Testis (tissue), 3 donors: ENCODE results near the gene ECI1. TPM values are rescaled to one million over a fixed set of nuclear protein-coding genes. Genes with fewer than 3 reads are reported as not detected.
"Not testable (repeated sequence)": the region's sequence is repeated elsewhere in the genome, so short reads cannot be mapped to it uniquely, and the experiment has no call there.

ENCODE experiments used
- DNase-seq: peaks from one replicate; pipeline ENCODE4 v3.0.0-alpha.2; 2019
- H3K27ac ChIP-seq, 2 donors: fragments of 200-600 bp; sonication (generic); one replicate each; pipeline ENCODE4 v1.5.1; 2019
- H3K27me3 ChIP-seq: fragments of 200-600 bp; sonication (generic); one replicate; pipeline ENCODE4 v1.5.1; 2019
- H3K36me3 ChIP-seq: fragments of 200-600 bp; sonication (generic); one replicate; pipeline ENCODE4 v1.5.1; 2017; ENCODE audit warnings: low read depth; ENCODE audit errors: missing control alignments
- H3K4me1 ChIP-seq: fragments of 200-600 bp; sonication (generic); one replicate; pipeline ENCODE4 v1.5.1; 2019
- H3K4me3 ChIP-seq, 2 donors: fragments of 200-600 bp; sonication (generic); one replicate each; pipeline ENCODE4 v1.5.1; 2017 to 2019
- H3K9me3 ChIP-seq: fragments of 200-600 bp; sonication (generic); one replicate; pipeline ENCODE4 v1.5.1; 2017
- POLR2A ChIP-seq: fragments of 450-650 bp; IDR thresholded peaks from one replicate; pipeline ENCODE4 v1.6.1; 2017; ENCODE audit warnings: antibody characterized with exemption, mild to moderate bottlenecking, moderate library complexity
- WGBS, 2 donors: methylation state at CpG; one replicate each; pipeline ENCODE4 v1.1.5; 2018; 5-methylcytosine and 5-hydroxymethylcytosine counted together
- intact Hi-C: fragments of 100-400 bp; cut with DNase I; formaldehyde crosslinking; loops from one replicate; pipeline ENCODE4 v1.15.1; 2023; ENCODE audit warnings: low total_unique reads
- polyA plus RNA-seq: library from polyadenylated mRNA; stranded (reverse); fragments of 350-450 nt; fragmentation: Illumina TruSeq; extraction: RNeasy Lipid Tissue Mini Kit (QIAGEN cat#74804); gene quantifications from one replicate; pipeline ENCODE4 v1.2.3, GENCODE V29; 2014; ENCODE audit warnings: low read depth, low replicate concordance; ENCODE audit not compliant: insufficient read depth
- total RNA-seq, 2 donors: library from RNA; depleted of rRNA; stranded (reverse); fragments of >200 nt; gene quantifications; one replicate each; pipeline ENCODE4 v1.2.3, GENCODE V29; 2016
- TF ChIP-seq, protein P1 (sequence below), 3 experiments: fragments of 450-650 bp in 2 of 3; fragments of 200-600 bp in 1 of 3; sonication (generic) in 1 of 3; IDR thresholded peaks; one replicate each; pipeline ENCODE4 v1.5.1; 2016 to 2019; ENCODE audit warnings: antibody characterized with exemption in 3 of 3, mild to moderate bottlenecking in 2 of 3, moderate library complexity in 1 of 3

ECI1 gene
- total and polyA plus RNA-seq, 3 donors from 2014 or later = 25.5 to 39.0 (median 36.1) TPM

DNA sequence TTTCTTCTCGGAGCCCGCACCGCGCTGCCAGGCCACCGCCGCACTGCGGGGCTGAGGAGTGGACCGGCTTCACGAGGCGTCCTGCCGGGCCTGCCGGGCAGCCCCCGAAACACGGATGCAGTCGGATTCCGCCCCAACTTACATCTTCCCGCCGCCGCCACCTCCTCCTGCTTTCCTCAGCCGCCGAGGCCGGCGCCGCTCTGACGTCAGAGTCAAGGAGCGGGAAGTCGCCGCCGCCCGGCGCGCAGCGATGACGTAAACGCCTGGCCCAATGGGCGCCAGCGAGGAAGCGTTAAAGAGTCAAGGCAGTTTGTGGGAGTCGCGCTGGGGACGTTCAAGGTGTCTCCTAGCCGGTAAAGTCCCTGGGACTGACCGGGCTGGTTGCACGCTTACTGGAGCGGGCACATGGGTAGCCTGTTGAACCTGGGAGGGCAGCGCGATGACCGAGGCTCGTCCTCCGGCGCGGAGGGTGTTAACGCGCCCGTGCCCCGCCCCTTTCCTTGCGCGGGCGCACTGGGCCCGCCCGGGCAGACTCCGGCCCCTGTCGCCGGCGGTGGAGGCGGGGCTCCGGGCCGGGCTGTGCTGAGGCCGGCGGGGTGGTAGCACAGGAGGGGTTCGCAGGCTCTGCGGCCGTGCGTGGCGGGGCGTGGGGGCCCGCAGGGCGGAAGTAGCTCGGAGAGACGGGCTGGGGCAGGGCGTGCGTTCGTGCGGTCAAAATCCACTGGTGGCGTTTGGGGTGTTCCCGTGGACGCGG lies 16.7 kb upstream of the ECI1 start, which contains the start of gene RNPS1:
RNPS1 (minus strand) TSS at position 214 of the 754 bp plus-strand sequence. CDS start 3,483 bp downstream, outside the sequence.
- Histone ChIP-seq H3K9me3 (no peaks in the 10 kb centered on the region), H3K4me3 (peak within 1 kb of the TSS; percentile 67 to 85), H3K36me3 (no peaks in the 10 kb centered on the region), H3K27me3 (no peaks in the 10 kb centered on the region), H3K27ac (peak within 1 kb of the TSS; percentile 84 to 95), H3K4me1 (peaks cover 10% of the 10 kb centered on the region)
- WGBS, 2 donors = 1% methylated on average over 88 of the region's 88 CpGs; no CpG with 5 or more reads in 1 of the 2 donors
- TF ChIP-seq POLR2A = peak; percentile 87
- TF ChIP-seq, protein P1, sequence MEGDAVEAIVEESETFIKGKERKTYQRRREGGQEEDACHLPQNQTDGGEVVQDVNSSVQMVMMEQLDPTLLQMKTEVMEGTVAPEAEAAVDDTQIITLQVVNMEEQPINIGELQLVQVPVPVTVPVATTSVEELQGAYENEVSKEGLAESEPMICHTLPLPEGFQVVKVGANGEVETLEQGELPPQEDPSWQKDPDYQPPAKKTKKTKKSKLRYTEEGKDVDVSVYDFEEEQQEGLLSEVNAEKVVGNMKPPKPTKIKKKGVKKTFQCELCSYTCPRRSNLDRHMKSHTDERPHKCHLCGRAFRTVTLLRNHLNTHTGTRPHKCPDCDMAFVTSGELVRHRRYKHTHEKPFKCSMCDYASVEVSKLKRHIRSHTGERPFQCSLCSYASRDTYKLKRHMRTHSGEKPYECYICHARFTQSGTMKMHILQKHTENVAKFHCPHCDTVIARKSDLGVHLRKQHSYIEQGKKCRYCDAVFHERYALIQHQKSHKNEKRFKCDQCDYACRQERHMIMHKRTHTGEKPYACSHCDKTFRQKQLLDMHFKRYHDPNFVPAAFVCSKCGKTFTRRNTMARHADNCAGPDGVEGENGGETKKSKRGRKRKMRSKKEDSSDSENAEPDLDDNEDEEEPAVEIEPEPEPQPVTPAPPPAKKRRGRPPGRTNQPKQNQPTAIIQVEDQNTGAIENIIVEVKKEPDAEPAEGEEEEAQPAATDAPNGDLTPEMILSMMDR (IDR thresholded peaks at IDR 0.05) = peak in 2 of 3 experiments; percentile 4 to 33
- intact Hi-C loops = no loop called here
- peak; percentile 95 for DNase-seq

DNA sequence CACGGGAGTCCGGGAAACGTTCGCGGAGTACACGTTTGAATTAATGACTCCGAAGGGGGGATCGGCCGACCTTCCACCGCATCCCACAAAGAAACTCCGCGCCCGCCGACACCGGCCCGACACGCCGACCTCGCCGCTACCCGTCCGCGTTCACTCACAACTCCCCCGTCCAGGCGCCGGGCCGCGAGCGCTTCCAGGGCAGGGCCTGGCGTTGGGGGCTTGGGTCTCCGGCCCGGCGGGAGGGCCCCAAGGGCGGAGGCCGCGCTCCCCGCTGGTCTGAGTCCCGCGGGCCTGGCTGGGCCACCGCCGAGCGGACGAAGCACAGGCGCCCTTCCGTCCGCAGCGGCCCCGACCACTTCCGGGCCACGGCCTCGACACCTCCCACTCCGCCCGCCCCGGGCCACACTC lies 16.1 kb upstream of the ECI1 start:
- H3K27me3 ChIP-seq, H3K9me3 ChIP-seq, intact Hi-C loops, H3K36me3 ChIP-seq, H3K4me1 ChIP-seq: not testable (repeated sequence)
- Histone ChIP-seq H3K27ac (peak overlapping the region; percentile 84 to 95), H3K4me3 (peak overlapping the region; percentile 67 to 85)
- DNase-seq = peak; percentile 28
- WGBS, 2 donors = 0% methylated on average over 15 to 35 of the region's 54 CpGs

DNA sequence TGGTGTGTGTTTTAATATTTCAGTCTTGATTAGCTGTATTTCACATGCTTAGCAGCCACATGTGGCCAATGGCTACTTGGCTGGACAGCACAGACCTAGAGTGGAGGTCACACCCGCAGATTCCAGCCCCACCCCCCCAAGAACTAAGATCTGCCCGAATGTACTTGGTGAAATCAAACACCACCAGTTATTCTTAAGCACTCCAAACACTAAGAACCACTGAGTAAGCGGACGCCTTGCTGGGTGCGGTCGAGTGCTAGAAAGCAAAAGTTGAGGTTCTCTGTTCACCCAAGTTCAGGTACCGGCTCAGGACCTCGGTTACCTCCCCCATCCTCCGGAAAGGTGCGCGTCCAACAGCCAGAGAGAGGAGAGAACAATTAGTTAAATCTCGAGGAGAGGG lies 15.5 kb upstream of the ECI1 start:
- H3K36me3 ChIP-seq, H3K27me3 ChIP-seq, H3K4me1 ChIP-seq, DNase-seq, H3K9me3 ChIP-seq, intact Hi-C loops: not testable (repeated sequence)
- Histone ChIP-seq H3K27ac (peak overlapping the region in 1 of 2 donors; percentile 84), H3K4me3 (peak overlapping the region; percentile 67 to 85)
- 3 to 7% methylated on average over 9 to 12 of the region's 12 CpGs for WGBS, 2 donors

DNA sequence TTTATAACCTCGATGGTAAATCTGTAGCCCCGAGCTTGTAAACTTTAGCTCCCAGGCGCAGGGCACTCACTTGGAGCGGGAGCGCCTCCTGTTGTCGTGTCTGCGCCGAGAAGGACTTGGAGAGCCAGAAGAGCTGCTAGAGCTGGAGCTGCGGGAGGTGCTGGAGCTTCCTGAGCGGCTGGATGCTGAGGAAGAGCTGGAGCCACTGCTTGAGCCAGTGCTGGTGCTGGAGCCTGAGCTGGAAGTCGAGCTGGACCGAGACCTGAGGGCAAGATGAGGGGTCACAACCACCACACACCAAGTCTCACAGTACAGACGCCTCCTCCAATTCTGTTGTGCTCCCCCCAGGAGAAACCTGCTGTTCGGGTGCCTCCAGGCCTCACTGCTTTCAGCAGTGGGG lies 11.6 kb upstream of the ECI1 start:
- intact Hi-C loops, H3K4me1 ChIP-seq, H3K4me3 ChIP-seq, DNase-seq, H3K36me3 ChIP-seq, H3K27ac ChIP-seq, H3K9me3 ChIP-seq, H3K27me3 ChIP-seq: not testable (repeated sequence)
- 80 to 86% methylated on average over 14 of the region's 14 CpGs for WGBS, 2 donors

- TF ChIP-seq POLR2A = no peak
- no peaks in the 10 kb centered on the region for H3K4me1 ChIP-seq
- H3K27ac ChIP-seq = no peak overlapping the region
- H3K27me3 ChIP-seq = no peaks in the 10 kb centered on the region
- 94 to 97% methylated on average over 8 of the region's 8 CpGs for WGBS, 2 donors
- H3K9me3 ChIP-seq = no peaks in the 10 kb centered on the region
- no peak for DNase-seq
- no peak overlapping the region for H3K4me3 ChIP-seq
- H3K36me3 ChIP-seq = no peaks in the 10 kb centered on the region
- intact Hi-C loops = no loop called here
Measured at GRCh38 chr16:2260250-2260649, 8.9 kb upstream of the ECI1 start.

DNA sequence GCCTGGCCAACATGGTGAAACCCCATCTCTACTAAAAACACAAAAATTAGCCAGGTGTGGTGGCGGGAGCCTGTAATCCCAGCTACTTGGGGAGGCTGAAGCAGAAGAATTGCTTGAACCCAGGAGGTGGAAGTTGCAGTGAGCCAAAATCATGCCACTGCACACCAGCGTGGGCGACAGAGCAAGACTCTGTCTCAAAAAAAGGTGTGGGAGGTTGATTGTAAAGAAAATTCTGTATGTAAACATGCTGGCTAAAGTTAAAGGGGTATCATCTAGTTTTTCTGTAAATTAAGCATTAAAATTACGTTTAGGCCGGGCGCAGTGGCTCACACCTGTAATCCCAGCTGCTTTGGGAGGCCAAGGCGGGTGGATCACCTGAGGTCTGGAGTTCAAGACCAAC lies 7.1 kb upstream of the ECI1 start:
- not testable (repeated sequence) for H3K27me3 ChIP-seq, H3K36me3 ChIP-seq, H3K4me3 ChIP-seq, H3K27ac ChIP-seq, DNase-seq, H3K4me1 ChIP-seq, H3K9me3 ChIP-seq
- WGBS, 2 donors = 92 to 95% methylated on average over 7 of the region's 7 CpGs
- intact Hi-C loops = loop anchor here (10.0 kb wide), 1 partner anchor 104 kb away; the partner anchor contains the start of gene TRAF7

DNA sequence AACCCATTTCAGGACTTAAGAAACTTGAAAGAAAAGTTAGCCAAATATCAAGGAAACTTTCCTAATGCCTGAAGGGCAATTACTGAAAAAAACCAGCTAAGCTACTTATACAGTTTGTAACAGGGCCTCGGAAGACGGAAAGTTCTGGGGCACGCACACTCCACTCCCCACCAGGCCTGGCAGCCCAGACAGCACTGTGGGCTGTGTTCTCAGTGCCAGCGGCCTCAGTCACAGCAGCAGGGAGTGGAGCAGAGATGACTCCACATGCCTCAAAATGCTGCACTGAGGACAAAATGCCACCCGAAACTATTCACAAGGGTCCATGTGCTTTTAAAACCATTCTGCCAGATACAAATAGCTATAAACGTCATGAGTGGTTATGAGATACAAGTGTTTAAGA lies 6.3 kb upstream of the ECI1 start:
- H3K9me3 ChIP-seq = no peaks in the 10 kb centered on the region
- intact Hi-C loops = loop anchor here (10.0 kb wide), 1 partner anchor 103 kb away; the partner anchor contains the start of gene TRAF7
- H3K4me3 ChIP-seq = no peak overlapping the region
- TF ChIP-seq, protein P1 (IDR thresholded peaks at IDR 0.05) = no peak
- TF ChIP-seq POLR2A = no peak
- no peaks in the 10 kb centered on the region for H3K4me1 ChIP-seq
- H3K27me3 ChIP-seq = no peaks in the 10 kb centered on the region
- DNase-seq = no peak
- H3K27ac ChIP-seq = no peak overlapping the region
- WGBS, 2 donors = 85 to 90% methylated on average over 6 of the region's 6 CpGs
- no peaks in the 10 kb centered on the region for H3K36me3 ChIP-seq
